Vagina (tissue), 2 donors: ENCODE results near the gene CHD9. TPM values are rescaled to one million over a fixed set of nuclear protein-coding genes. Genes with fewer than 3 reads are reported as not detected.
"Not testable (repeated sequence)": the region's sequence is repeated elsewhere in the genome, so short reads cannot be mapped to it uniquely, and the experiment has no call there.

Experiments
- DNase-seq, 2 donors: peaks; one replicate each; pipeline ENCODE4 v3.0.0-alpha.2; 2017; ENCODE audit errors: extremely low spot score in 2 of 2
- H3K27ac ChIP-seq: fragments of 200-600 bp; sonication (generic); one replicate; pipeline ENCODE4 v1.5.1; 2019
- H3K27me3 ChIP-seq: fragments of 200-600 bp; sonication (generic); one replicate; pipeline ENCODE4 v1.5.1; 2019
- H3K36me3 ChIP-seq, 2 donors: fragments of 200-600 bp; sonication (generic); one replicate each; pipeline ENCODE4 v1.5.1; 2017 to 2019
- H3K4me1 ChIP-seq: fragments of 200-600 bp; sonication (generic); one replicate; pipeline ENCODE4 v1.5.1; 2019
- H3K4me3 ChIP-seq, 2 donors: fragments of 200-600 bp; sonication (generic); 1 replicate in 1 of 2; 2 replicates in 1 of 2; pipeline ENCODE4 v1.5.1; 2016 to 2019
- H3K9me3 ChIP-seq: fragments of 200-600 bp; sonication (generic); one replicate; pipeline ENCODE4 v1.5.1; 2019
- POLR2A ChIP-seq, 2 donors: fragments of 450-650 bp; IDR thresholded peaks; one replicate each; pipeline ENCODE4 v1.6.1; 2017; ENCODE audit warnings: antibody characterized with exemption in 2 of 2, mild to moderate bottlenecking in 2 of 2, moderate library complexity in 2 of 2
- POLR2AphosphoS5 ChIP-seq, 2 donors: sonication (generic); formaldehyde crosslinking; IDR thresholded peaks; one replicate each; pipeline ENCODE4 v1.9.0; 2017; ENCODE audit warnings: antibody characterized with exemption in 2 of 2, mild to moderate bottlenecking in 2 of 2, low read depth in 1 of 2; ENCODE audit not compliant: insufficient read depth in 1 of 2
- intact Hi-C: fragments of 100-400 bp; cut with DNase I; formaldehyde crosslinking; loops from one replicate; pipeline ENCODE4 v1.15.1; 2023
- total RNA-seq: library from RNA; depleted of rRNA; stranded (reverse); fragments of >200 nt; gene quantifications from one replicate; pipeline ENCODE4 v1.2.3, GENCODE V29; 2016
- TF ChIP-seq, protein P1 (sequence below), 3 experiments: fragments of 450-650 bp in 2 of 3; fragments of 200-600 bp in 1 of 3; sonication (generic) in 1 of 3; IDR thresholded peaks; one replicate each; pipeline ENCODE4 v1.5.1; 2017 to 2019; ENCODE audit warnings: antibody characterized with exemption in 3 of 3, mild to moderate bottlenecking in 2 of 3, moderate library complexity in 2 of 3

CHD9 gene
- total RNA-seq, 1 donor from 2014 or later = 77.6 TPM

DNA sequence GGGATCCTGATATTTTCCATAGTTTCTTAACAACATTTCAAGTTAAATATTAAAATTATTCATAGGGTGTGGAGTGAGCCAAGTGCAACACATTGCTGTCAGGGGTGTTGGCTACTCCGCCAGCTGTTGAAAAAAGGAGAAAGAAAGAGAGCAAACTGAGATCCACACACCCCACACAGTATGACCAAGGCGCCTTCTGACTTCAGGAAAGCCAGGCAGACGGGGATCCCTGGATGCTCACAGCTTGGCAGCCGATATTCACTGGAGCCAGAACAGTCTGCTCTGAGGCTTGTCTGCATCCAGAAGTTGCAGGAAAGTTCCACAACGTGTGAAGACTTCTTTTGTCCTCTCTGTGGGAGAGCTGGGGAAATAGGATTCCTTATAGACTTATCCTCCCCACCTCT lies 11.4 kb upstream of the CHD9 start:
- H3K4me1 ChIP-seq = peaks cover 44% of the 10 kb centered on the region
- intact Hi-C loops = no loop called here
- no peak for TF ChIP-seq POLR2A (IDR thresholded peaks at IDR 0.05)
- TF ChIP-seq POLR2AphosphoS5 (IDR thresholded peaks at IDR 0.05; ENCODE audit: insufficient read depth in 1 of 2, low read depth in 1 of 2) = peak in 1 of 2 donors; percentile 1
- H3K36me3 ChIP-seq = no peaks in the 10 kb centered on the region
- no peak for DNase-seq
- H3K9me3 ChIP-seq = no peaks in the 10 kb centered on the region
- peak overlapping the region in 1 of 2 donors; percentile 31 for H3K4me3 ChIP-seq
- peak overlapping the region; percentile 80 for H3K27ac ChIP-seq
- H3K27me3 ChIP-seq = no peaks in the 10 kb centered on the region

DNA sequence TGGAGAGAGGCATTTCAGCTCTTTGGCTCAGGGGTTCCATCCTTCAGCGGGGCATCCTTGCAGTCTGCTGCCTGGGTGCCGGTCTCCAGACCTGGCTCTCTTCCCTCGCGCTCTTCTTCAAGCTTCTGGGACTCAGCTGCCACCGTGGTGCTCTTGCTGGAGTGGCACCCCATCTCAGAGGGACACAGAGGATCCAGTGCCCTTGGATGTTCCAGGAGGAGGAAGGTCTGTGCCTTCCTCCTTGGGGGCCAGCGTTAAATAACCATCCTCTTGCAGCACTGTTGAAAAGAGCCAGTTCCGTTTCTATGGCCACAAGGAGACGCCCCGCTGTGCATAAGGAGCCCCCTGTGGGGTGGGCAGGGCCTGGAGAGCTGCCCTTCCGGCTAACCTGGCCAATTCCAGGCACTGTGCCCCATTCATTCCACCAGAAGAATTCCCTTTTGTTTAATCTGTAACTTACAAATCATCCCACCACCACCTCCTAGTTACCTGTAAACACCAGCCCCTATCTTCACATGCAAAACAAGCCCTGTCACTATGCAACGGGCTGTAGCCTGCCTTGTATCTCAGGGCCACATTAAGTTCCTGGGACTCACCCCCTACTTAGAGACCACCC lies 10.7 kb upstream of the CHD9 start:
- intact Hi-C loops = no loop called here
- no peaks in the 10 kb centered on the region for H3K36me3 ChIP-seq
- H3K27me3 ChIP-seq = no peaks in the 10 kb centered on the region
- no peak for TF ChIP-seq POLR2A (IDR thresholded peaks at IDR 0.05)
- peaks cover 44% of the 10 kb centered on the region for H3K4me1 ChIP-seq
- H3K9me3 ChIP-seq = no peaks in the 10 kb centered on the region
- H3K4me3 ChIP-seq = peak overlapping the region in 1 of 2 donors; percentile 31
- H3K27ac ChIP-seq = peak overlapping the region; percentile 80
- DNase-seq = no peak

DNA sequence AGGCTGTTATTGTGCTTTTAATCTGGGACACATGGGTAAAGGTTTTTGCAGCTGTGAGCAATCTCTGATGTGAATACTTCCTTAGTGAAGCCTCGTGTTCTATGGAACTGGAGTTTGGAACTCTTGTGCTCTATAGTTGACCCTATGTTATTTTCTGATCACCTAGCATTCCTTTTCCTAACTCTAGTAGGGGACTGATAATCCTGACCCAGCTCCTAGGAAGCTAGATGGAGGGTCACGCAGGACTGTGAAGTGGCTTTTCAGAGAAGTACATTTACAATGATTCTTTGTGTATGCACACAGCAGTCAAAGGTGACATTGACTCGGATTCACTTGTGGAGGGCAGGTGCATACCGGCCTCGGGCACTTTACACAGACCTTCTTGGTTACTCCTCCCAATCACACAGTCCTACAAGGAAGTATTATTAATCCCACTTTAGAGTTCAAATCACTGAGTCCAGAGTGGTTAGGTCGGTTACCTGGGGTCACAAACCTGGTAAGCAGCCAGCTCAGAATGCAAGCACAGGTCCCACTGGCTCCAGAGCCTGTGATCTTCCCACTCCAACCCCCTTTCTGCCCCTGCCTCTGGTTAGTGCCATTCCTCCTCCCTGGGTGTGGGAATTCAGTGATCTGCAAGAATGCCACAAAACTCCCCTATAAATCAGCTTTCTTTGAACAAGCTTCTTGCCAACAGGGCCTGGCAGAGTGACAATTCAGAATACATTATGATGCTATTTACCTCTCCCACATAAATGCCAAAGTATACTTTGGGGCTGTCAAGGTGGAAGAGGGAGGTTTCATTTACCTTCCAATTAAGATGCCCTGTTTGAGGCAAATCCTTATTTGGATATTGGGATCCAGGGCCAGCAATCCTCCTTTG lies 9.2 kb upstream of the CHD9 start:
- Histone ChIP-seq H3K9me3 (no peaks in the 10 kb centered on the region), H3K4me3 (no peak overlapping the region), H3K36me3 (no peaks in the 10 kb centered on the region), H3K27ac (peak overlapping the region; percentile 4), H3K4me1 (peaks cover 44% of the 10 kb centered on the region), H3K27me3 (no peaks in the 10 kb centered on the region)
- intact Hi-C loops = no loop called here
- TF ChIP-seq, protein P1, sequence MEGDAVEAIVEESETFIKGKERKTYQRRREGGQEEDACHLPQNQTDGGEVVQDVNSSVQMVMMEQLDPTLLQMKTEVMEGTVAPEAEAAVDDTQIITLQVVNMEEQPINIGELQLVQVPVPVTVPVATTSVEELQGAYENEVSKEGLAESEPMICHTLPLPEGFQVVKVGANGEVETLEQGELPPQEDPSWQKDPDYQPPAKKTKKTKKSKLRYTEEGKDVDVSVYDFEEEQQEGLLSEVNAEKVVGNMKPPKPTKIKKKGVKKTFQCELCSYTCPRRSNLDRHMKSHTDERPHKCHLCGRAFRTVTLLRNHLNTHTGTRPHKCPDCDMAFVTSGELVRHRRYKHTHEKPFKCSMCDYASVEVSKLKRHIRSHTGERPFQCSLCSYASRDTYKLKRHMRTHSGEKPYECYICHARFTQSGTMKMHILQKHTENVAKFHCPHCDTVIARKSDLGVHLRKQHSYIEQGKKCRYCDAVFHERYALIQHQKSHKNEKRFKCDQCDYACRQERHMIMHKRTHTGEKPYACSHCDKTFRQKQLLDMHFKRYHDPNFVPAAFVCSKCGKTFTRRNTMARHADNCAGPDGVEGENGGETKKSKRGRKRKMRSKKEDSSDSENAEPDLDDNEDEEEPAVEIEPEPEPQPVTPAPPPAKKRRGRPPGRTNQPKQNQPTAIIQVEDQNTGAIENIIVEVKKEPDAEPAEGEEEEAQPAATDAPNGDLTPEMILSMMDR (IDR thresholded peaks at IDR 0.05) = no peak
- no peak for TF ChIP-seq POLR2A (IDR thresholded peaks at IDR 0.05)
- no peak for TF ChIP-seq POLR2AphosphoS5 (IDR thresholded peaks at IDR 0.05; ENCODE audit: insufficient read depth in 1 of 2, low read depth in 1 of 2)
- DNase-seq = no peak

DNA sequence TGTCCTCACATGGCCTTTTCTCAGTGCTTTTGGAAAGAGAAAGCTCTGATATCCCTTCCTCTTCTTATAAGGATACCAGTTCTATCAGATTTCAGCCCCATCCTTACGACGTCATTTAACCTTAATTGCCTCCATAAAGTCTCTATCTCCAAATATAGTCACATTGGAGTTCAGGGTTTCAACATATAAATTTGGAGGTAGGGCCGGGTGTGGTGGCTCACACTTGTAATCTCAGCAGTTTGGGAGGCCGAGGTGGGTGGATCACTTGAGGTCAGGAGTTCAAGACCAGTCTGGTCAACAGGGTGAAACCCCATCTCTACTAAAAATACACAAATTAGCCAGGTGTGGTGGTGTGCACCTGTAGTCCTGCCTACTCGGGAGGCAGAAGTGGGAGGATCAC lies 7.3 kb upstream of the CHD9 start:
- H3K27ac ChIP-seq, DNase-seq, intact Hi-C loops, H3K27me3 ChIP-seq, H3K36me3 ChIP-seq, H3K4me3 ChIP-seq, H3K9me3 ChIP-seq: not testable (repeated sequence)
- H3K4me1 ChIP-seq = peaks cover 33% of the 10 kb centered on the region

DNA sequence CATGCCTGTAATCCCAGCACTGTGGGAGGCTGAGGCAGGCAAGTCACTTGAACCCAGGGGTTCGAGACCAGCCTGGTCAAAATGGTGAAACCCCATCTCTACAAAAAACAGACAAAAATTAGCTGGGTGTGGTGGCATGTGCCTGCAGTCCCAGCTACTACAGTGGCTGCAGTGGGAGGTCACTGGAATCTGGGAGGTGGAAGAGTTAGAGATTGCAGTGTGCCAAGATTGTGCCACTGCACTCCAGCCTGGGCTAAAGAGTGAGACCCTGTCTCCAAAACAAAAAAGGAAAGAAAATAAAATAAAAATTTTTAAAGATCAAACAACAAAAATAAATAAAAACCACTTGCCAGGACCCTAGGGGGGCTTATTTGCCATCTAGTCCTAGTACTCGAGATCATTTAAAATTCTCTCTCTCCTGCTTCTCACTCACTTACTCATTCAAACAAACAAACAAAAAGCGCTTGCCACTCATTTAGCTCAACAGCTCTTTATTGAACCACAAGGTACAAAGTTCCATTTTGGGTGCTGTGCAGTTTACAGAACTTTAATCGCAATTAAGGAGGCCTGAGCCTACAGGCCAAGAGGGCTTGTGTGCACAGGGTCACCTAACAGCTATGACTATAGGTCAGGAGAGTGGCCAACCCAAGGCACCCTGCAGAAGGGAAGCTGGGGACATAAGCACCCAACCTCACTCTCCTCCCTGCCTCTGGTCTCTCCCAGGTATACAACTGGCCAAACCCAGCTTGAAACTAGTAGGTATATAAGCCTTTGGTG lies 6.5 kb upstream of the CHD9 start:
- Histone ChIP-seq H3K27ac (no peak overlapping the region), H3K4me1 (peaks cover 28% of the 10 kb centered on the region), H3K27me3 (no peaks in the 10 kb centered on the region), H3K36me3 (no peaks in the 10 kb centered on the region), H3K9me3 (no peaks in the 10 kb centered on the region), H3K4me3 (no peak overlapping the region)
- intact Hi-C loops = no loop called here
- DNase-seq = no peak
- no peak for TF ChIP-seq POLR2A (IDR thresholded peaks at IDR 0.05)
- no peak for TF ChIP-seq POLR2AphosphoS5 (IDR thresholded peaks at IDR 0.05; ENCODE audit: insufficient read depth in 1 of 2, low read depth in 1 of 2)
- TF ChIP-seq, protein P1 (IDR thresholded peaks at IDR 0.05) = no peak

DNA sequence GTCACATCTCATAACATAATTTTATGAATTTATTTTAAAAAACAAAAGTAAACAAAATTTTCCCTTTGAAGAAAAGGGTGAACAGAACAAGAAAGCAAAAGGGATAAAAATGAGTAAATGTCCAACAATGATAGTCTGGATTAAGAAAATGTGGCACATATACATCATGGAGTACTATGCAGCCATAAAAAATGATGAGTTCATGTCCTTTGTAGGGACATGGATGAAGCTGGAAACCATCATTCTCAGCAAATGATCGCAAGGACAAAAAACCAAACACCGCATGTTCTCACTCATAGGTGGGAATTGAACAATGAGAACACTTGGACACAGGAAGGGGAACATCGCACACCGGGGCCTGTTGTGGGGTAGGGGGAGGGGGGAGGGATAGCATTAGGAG lies 3.5 kb upstream of the CHD9 start:
- intact Hi-C loops = loop anchor here (5.0 to 10.0 kb wide), 4 partner anchors 84 to 231 kb away; no protein-coding TSS in a partner anchor
- DNase-seq, H3K27me3 ChIP-seq, H3K36me3 ChIP-seq, H3K4me3 ChIP-seq, H3K27ac ChIP-seq, H3K9me3 ChIP-seq: not testable (repeated sequence)
- peaks cover 26% of the 10 kb centered on the region for H3K4me1 ChIP-seq
